ENCODE results near the gene DIP2C.
A peak's percentile ranks its signal among the peaks of the same experiment; 100 is the strongest.

Gene DIP2C

GRCh38 chr10:357201-357950, 332.1 kb downstream of the DIP2C start:
- H4K20me1 ChIP-seq (ENCODE audit: insufficient read depth, low read length), result no peaks in the 10 kb centered on the region
- no peak for TF ChIP-seq EZH2 (IDR thresholded peaks at IDR 0.05; ENCODE audit: borderline replicate concordance, low read depth, low read length, severe bottlenecking)
- TF ChIP-seq CTCF (IDR thresholded peaks at IDR 0.05; ENCODE audit: borderline replicate concordance, extremely low read depth, low read length, poor library complexity, severe bottlenecking), result no peak
- no peaks in the 10 kb centered on the region for H3K36me3 ChIP-seq (ENCODE audit: insufficient read depth, low read length)
- no peak overlapping the region for H2AFZ ChIP-seq (ENCODE audit: low read depth, low read length)
- no peak overlapping the region for H3K4me3 ChIP-seq (ENCODE audit: low read depth in 1 of 2, low read length in 2 of 2)
- no peak overlapping the region for H3K9ac ChIP-seq (ENCODE audit: low read depth, low read length)
- H3K79me2 ChIP-seq (ENCODE audit: insufficient read depth, low read length), result no peaks in the 10 kb centered on the region
- no peak for DNase-seq
- no peaks in the 10 kb centered on the region for H3K9me3 ChIP-seq (ENCODE audit: insufficient read depth, low read length, severe bottlenecking)
- H3K4me2 ChIP-seq (ENCODE audit: insufficient read depth, low read length), result no peak overlapping the region
- no peak overlapping the region for H3K27ac ChIP-seq (ENCODE audit: low read length)
- peaks cover 11% of the 10 kb centered on the region for H3K27me3 ChIP-seq (ENCODE audit: insufficient read depth, low read length, poor library complexity)
- H3K4me1 ChIP-seq (ENCODE audit: insufficient read depth, low read length), result no peaks in the 10 kb centered on the region
- no peak for ATAC-seq (ENCODE audit: insufficient read depth, low read depth)

GRCh38 chr10:356452-356851, 333.0 kb downstream of the DIP2C start:
- Histone ChIP-seq H3K4me1 (ENCODE audit: insufficient read depth, low read length) (no peaks in the 10 kb centered on the region), H3K27ac (ENCODE audit: low read length) (no peak overlapping the region), H3K79me2 (ENCODE audit: insufficient read depth, low read length) (no peaks in the 10 kb centered on the region), H3K4me2 (ENCODE audit: insufficient read depth, low read length) (no peak overlapping the region), H3K36me3 (ENCODE audit: insufficient read depth, low read length) (no peaks in the 10 kb centered on the region), H3K9ac (ENCODE audit: low read depth, low read length) (no peak overlapping the region), H2AFZ (ENCODE audit: low read depth, low read length) (no peak overlapping the region), H4K20me1 (ENCODE audit: insufficient read depth, low read length) (no peaks in the 10 kb centered on the region), H3K4me3 (ENCODE audit: low read depth in 1 of 2, low read length in 2 of 2) (no peak overlapping the region), H3K9me3 (ENCODE audit: insufficient read depth, low read length, severe bottlenecking) (no peaks in the 10 kb centered on the region), H3K27me3 (ENCODE audit: insufficient read depth, low read length, poor library complexity) (peaks cover 7% of the 10 kb centered on the region)
- TF ChIP-seq EZH2 (IDR thresholded peaks at IDR 0.05; ENCODE audit: borderline replicate concordance, low read depth, low read length, severe bottlenecking) (no peak), CTCF (IDR thresholded peaks at IDR 0.05; ENCODE audit: borderline replicate concordance, extremely low read depth, low read length, poor library complexity, severe bottlenecking) (peak; percentile 8)
- DNase-seq (no peak), ATAC-seq (ENCODE audit: insufficient read depth, low read depth) (peak; percentile 29; the same call in 1 of the 3 replicates)

- Histone ChIP-seq H3K9me3 (ENCODE audit: insufficient read depth, low read length, severe bottlenecking) (no peaks in the 10 kb centered on the region), H3K27ac (ENCODE audit: low read length) (no peak overlapping the region), H3K9ac (ENCODE audit: low read depth, low read length) (no peak overlapping the region), H3K4me1 (ENCODE audit: insufficient read depth, low read length) (no peaks in the 10 kb centered on the region), H4K20me1 (ENCODE audit: insufficient read depth, low read length) (no peaks in the 10 kb centered on the region), H3K79me2 (ENCODE audit: insufficient read depth, low read length) (no peaks in the 10 kb centered on the region), H3K4me2 (ENCODE audit: insufficient read depth, low read length) (no peak overlapping the region), H2AFZ (ENCODE audit: low read depth, low read length) (no peak overlapping the region), H3K36me3 (ENCODE audit: insufficient read depth, low read length) (no peaks in the 10 kb centered on the region), H3K27me3 (ENCODE audit: insufficient read depth, low read length, poor library complexity) (peaks cover 7% of the 10 kb centered on the region), H3K4me3 (ENCODE audit: low read depth in 1 of 2, low read length in 2 of 2) (no peak overlapping the region)
- no peak for DNase-seq
- TF ChIP-seq EZH2 (IDR thresholded peaks at IDR 0.05; ENCODE audit: borderline replicate concordance, low read depth, low read length, severe bottlenecking), result no peak
- no peak for TF ChIP-seq CTCF (IDR thresholded peaks at IDR 0.05; ENCODE audit: borderline replicate concordance, extremely low read depth, low read length, poor library complexity, severe bottlenecking)
- no peak for ATAC-seq (ENCODE audit: insufficient read depth, low read depth)
These were observed 334.4 kb downstream of the DIP2C start for GRCh38 chr10:354901-355617.

Measured in DND-41 (cell line).